Astrocyte of the cerebellum (primary cell): ENCODE measurements around the gene TAS2R41.

ENCODE experiments used
- DNase-seq: peaks from one replicate; pipeline ENCODE4 v3.0.0-alpha.2; 2011; ENCODE audit warnings: low read depth
- H3K4me3 ChIP-seq: 2 replicates; pipeline ENCODE4 v1.5.1; 2011; ENCODE audit warnings: mild to moderate bottlenecking, low read depth, low read length, moderate library complexity
- CTCF ChIP-seq: IDR thresholded peaks from 2 replicates; pipeline ENCODE4 v1.5.1; 2012; ENCODE audit warnings: low read length, low read depth, moderate library complexity, mild to moderate bottlenecking; ENCODE audit errors: missing control alignments
- in situ Hi-C: cut with HindIII; loops from 2 replicates; pipeline ENCODE4 v1.10.0; 2017; ENCODE audit warnings: low sequenced_read_pairs

Gene TAS2R41

GRCh38 chr7:143504937-143505297 is 27.2 kb downstream of the TAS2R41 start:
- DNase-seq = no peak
- in situ Hi-C loops = no loop called here
- no peak overlapping the region for H3K4me3 ChIP-seq
- TF ChIP-seq CTCF = no peak

- no peak for DNase-seq
- in situ Hi-C loops = no loop called here
Measured at GRCh38 chr7:143505838-143506237, 28.2 kb downstream of the TAS2R41 start.

GRCh38 chr7:143507094-143507518 is 29.4 kb downstream of the TAS2R41 start:
- no peak for TF ChIP-seq CTCF
- no peak overlapping the region for H3K4me3 ChIP-seq
- DNase-seq = no peak
- in situ Hi-C loops = no loop called here

More at GRCh38 chr7:143505838-143506237, 28.2 kb downstream of the TAS2R41 start:
- no peak overlapping the region for H3K4me3 ChIP-seq
- no peak for TF ChIP-seq CTCF

- in situ Hi-C loops = no loop called here
- no peak overlapping the region for H3K4me3 ChIP-seq
- DNase-seq = no peak
- TF ChIP-seq CTCF = no peak
Measured at GRCh38 chr7:143507534-143508055, 29.9 kb downstream of the TAS2R41 start.

GRCh38 chr7:143510854-143511592 is 33.4 kb downstream of the TAS2R41 start:
- H3K4me3 ChIP-seq = no peak overlapping the region
- in situ Hi-C loops = no loop called here
- DNase-seq = no peak
- TF ChIP-seq CTCF = no peak

GRCh38 chr7:143511593-143512047 is 33.9 kb downstream of the TAS2R41 start:
- no peak overlapping the region for H3K4me3 ChIP-seq
- no peak for TF ChIP-seq CTCF
- in situ Hi-C loops = no loop called here
- no peak for DNase-seq
